G401 (cell line): ENCODE data around the gene KIF1A. TPM values are rescaled to one million over a fixed set of nuclear protein-coding genes. Genes with fewer than 3 reads are reported as not detected.

Experiments used
- DNase-seq: peaks from one replicate; pipeline ENCODE4 v3.0.0-alpha.2; 2015; ENCODE audit warnings: low spot score
- in situ Hi-C: cut with HindIII; loops from 2 replicates; pipeline ENCODE4 v1.10.0; 2016; ENCODE audit warnings: low sequenced_read_pairs, mixed read lengths
- total RNA-seq: library from RNA; depleted of rRNA; stranded (reverse); fragments of >200 nt; shearing (Covaris generic); gene quantifications from 2 replicates; pipeline ENCODE4 v1.2.3, GENCODE V29; 2014

Gene KIF1A
- total RNA-seq, 1 experiment from 2014 or later, result 24.9 TPM

DNA sequence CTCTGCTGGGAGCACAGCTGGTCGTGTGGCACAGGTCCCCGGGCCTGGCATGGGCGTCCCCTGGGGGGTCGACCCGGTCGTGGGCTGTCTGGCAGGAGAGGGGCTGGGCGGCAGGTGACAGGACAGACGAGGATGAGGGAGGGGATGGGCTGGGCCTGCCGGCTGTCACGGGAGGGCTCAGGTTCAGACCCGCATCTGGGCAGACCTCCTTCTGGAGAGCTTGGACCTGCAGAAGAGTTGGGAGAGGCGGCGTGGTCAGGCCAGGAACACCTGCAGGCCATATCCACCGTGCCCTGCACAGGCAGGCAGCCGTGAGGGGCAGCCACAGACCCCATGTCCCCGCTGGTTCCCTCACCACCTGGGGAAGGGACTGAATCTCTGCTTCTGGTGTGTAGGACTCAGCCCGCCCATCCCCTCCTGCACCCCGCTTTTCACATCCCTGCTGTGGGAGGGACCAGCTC, 102.8 kb downstream of the KIF1A start:
- in situ Hi-C loops, result no loop called here
- DNase-seq, result no peak

DNA sequence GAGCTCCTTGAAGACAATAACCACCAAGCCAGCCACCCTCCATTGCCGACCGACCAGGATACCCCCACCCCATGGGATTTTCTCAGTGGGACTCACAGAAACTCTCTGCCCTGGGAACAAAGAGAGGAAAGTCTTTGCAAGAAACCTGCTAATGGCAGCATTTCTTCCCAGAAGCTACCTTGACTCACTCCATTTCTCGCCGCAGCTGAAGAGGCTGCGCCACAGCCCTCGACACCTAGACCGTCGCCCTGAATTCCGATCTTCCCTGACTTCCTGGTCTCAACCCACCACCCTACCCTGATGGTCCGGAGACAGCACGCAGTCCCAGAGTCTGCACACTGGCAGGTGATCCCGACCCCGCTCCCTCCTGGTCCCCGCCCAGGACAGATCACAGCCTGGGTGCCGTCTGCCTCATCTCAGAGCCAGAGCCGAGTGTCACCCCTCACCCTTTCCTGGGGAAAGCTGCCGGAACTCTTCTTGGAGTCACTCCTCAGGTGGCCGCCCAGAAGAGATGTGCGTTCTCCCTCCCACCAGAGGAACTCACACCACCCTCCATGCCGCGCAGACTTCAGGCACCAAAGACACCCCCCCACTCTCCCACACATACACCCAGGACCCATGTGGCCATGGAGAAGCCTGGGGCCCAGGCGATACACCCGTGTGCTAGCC, 103.8 kb downstream of the KIF1A start:
- no peak for DNase-seq
- in situ Hi-C loops, result no loop called here

DNA sequence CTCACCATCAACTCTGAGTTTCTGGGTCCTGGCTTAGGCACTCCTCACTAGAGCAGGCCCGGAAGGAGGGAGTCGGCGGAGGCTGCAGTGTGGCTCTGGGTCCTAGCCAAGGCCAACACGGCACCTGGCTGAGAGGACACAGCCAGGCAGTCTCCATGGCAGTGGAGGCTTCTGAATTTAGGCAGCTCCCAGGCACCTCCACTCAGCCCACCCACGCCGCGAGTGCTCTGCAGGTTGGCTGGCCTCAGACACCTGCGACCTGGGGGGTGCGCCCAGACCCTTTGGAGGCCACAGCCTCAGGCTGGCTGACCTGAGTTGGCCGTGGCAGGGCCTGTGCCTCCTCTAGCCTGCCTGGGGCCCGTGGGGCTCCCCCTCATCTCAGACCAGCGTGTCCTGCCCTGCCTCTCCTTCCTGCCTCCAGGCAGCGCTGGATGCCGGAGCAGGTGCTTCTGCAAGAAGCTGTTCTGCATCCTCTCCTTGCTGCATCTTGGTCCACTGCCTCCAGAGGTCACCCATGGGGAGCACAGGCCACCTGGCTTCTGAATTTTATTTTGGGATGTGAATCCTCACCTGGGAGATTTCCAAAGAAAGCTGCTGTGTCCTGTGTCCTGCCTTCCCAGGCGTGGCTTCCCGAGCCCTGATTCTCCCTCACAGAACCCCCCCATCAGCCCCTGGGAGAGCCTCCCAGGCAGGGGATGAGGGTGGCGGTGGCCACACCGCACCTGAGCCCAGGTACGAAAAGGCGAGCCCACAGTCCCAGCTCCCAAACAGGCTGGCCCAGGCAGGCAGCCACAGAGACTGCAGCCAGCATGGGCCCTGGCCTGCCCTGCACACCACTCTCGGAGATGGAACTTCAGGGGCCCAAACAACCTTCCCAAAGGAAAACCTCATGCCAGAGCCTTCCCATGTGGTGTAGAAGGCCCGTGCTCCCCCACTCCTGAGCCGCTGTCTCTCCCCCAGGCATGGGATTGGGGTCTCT, 105.0 kb downstream of the KIF1A start:
- in situ Hi-C loops, result no loop called here
- DNase-seq, result peak; percentile 63

DNA sequence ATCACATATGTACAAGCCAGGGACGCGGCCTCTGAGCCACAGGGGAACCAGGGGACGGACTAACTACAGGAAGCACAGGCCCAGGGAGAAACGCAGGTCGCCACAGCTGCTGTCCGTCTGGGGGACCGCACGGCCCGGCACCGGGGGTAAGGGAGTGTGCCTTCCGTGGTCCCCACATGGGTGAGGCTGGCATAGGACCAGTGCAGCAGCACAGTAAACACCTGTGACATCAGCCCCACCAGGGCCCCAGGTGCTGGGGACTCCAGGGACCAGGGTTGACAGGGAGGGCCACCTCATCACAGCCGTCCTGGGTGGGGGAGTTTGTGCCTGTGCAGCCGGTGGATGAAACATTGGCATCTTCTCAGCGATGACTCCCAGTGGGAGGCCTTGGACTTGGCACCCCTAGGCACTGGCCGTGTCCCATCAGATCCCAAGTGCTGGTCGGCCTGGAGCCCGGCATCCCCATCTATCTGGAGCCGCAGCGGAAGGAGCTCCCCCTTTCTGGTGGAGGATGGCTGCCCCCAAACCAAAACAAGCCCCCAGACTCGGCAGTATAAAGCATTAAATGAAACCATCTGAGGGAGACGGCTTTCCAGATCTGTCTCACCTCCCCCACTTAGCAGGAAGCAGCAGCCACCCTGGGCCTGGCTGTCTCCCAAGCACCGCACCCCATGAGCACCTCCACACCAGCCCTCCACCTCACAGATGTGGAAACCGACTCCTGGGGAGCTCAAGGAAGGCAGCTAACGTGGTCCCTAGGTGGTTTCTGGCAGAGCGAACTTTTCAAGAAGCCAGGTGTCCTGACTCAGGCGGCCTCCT, 105.9 kb downstream of the KIF1A start:
- DNase-seq, result peak; percentile 63
- in situ Hi-C loops, result no loop called here

DNA sequence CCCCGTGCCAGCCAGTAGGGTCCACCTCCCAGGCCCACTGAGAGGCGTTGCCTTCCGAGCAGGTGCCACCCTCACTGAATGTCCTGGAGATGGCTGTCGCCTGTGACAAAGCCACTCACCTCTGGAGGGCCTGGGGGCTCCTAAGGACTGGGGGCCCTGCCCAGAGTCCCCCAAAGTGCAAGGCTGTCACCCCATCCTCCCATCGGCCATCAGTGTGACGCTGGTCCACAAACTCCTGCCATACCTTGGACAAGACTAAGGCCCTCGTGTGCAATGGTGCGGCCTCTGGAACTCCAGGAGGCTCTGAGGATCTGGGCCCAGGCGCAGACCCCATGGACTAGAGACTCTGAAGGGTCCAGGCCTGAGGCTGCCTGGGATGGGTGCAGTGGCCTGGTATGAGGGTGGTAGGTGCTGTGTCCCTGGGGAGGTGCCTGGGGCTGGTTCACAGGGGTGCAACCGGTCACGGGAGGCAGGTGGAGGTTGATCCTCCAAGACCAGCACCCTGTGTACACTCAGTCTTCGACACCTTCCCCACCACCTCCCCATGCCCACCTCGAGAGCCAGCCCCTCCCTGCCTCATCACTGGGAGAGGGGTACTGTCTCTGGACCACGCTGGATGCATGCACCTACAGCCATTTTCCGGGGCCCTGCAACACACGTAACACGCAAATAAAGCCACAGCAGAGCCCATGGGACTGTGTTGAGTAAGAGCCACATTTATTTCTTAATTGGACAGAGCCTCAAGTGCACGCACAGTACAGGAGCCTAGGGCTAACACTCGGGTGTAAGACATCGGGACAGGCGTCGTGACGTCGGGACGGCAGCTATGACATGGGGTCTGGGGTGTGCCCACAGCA, 106.7 kb downstream of the KIF1A start:
- in situ Hi-C loops, result no loop called here
- DNase-seq, result no peak

DNA sequence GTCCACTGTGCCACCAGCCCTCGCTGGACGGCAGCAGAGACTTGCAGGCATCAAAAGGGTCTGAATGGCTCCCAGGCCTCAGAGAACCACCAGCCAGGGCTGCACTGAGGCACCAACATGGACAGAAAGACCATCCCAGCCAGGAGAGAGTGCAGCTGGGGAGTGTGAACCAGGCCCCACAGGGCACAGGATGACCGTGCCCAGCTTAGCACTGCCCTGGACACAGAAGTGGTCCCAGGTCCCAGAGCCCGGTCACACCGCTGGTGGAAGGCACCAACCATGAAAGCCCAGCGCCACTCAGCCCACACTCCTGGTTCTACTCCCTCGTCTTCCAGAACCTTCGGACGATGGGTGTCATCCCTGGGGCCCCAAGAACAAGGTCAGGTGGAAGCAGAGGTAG, 107.9 kb downstream of the KIF1A start:
- in situ Hi-C loops, result no loop called here
- DNase-seq, result no peak

DNA sequence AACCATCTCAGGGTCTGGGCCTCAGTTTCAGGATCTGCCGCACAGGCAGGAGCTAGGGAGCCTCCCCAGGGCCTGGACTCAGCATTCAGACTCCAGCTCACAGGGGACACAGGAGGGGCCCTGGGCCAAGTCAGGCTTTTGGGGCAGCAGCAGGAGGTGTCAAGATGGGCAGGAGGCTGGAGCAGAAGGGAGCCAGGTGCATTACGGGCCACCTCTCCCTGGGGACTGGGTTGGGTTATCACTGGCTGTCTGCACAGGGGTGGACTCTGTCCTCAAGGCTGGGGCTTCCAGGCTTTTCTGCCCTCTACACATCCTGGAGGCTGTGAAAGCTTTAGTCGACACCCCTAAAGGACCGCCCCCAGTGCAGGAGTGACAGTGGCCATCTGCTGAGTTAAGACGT, 108.3 kb downstream of the KIF1A start:
- DNase-seq, result no peak
- in situ Hi-C loops, result no loop called here

DNA sequence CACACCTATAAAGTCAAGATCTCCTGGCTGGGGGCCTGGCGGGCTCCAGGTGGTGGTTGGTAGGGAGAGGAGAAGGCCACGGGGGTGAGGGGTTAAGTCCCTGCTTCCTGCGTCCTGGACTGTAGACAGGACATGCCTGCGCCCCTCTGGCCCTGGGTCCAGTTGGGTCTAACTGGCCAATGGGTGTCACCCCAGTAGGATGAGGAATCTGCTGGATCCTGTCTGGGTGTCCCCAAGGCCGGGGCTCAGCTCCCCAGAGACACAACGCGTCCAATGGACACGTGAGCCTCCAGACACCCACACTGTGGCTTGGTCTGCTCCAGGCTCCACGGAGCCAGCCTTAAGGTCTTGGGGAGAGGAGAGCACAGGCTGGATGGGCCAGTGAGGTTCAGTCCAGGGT, 108.7 kb downstream of the KIF1A start:
- in situ Hi-C loops, result no loop called here
- no peak for DNase-seq

DNA sequence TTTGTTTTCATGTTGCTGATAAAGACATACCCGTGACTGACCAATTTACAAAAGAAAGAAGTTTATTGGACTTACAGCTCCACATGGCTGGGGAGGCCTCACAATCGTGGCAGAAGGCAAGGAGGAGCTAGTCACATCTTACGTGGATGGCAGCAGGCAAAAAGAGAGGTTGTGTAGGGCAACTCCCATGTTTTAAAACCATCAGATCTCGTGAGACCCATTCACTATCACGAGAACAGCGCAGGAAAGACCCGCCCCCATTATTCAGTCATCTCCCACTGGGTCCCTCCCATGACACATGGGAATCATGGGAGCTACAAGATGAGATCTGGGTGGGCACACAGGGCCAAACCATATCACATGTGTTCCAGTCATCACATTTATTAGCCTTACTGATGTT, 111.6 kb downstream of the KIF1A start:
- in situ Hi-C loops, result no loop called here
- no peak for DNase-seq

DNA sequence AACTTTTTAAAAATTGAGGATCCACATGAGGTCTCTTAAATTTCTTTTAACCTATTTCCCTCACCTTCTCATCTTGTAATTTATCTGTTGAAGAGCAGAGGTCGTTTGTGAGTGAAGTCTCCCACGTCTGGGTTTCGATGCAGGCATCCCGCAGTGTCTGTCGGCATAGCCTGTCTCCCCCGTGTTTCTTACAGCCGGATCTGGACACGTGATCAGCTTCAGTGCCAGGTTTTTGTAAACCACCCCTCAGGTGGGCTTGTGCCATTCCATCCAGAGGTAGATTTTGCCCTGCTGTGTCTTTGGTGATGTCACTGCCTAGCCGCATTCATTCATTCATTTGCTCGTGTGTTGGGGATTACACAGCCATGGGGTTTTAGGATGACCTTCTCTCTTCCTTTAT, 112.2 kb downstream of the KIF1A start:
- in situ Hi-C loops, result no loop called here
- DNase-seq, result no peak

DNA sequence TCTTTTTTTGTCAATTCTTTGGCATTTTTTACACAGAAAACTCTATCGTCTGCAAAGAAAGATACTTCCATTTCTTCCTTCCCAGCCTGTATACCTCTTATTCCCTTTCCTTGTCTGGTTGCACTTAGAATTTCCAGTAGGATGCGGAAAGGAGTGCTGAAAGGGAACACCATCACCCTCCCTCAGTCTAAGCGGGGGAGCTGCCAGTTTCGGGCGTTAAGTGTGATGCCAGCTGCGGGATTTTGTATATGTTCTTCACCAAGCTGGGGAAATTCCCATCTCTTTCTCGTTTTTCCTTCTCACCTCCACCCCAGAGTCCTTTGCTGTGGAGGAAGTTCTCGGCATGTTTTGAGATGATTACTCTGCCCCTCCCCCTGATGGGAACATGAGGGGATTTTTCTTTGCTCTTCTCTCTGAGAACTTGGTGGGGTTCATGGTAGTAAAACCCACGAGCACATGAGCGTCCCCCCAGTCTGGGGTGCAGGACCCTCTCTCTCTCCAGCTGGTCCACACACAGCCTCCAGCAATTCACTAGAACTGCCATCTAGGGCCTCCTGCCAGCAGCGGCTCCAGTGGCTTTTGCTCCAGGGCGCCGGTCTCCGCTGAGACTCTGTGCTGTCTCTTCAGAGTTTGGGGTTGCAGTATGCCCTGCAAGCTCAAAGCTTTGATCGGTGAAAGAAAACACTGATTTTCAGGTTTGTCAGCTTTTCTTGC, 112.8 kb downstream of the KIF1A start:
- no peak for DNase-seq
- in situ Hi-C loops, result no loop called here

DNA sequence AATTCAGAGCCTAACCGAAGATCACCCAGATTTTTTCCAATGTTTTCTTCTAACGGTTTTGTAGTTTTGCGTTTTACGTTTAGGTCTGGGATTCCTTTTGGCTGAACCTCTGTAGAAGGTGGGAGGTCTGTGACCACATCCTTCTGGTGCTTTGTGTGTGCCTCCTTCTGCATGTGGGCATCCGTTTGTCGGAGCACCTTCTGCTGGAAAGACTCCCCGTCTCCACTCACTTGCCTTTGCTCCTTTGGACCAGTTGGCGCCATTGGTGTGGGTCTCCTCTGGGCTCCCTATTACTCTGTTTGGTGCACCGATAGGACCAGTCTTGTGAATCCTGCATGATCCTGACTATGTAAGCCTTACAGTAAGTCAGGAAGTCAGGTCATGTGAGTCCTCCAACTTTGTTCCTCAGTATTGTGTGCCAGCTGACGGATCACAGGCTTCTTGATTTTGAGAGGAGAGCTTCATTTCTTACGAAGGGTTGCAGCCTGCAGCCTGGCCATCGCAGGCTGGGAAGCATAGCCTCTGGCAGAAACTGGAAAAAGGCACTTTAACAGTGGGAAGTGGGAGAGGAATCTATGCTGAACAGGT, 114.7 kb downstream of the KIF1A start:
- in situ Hi-C loops, result no loop called here
- no peak for DNase-seq

DNA sequence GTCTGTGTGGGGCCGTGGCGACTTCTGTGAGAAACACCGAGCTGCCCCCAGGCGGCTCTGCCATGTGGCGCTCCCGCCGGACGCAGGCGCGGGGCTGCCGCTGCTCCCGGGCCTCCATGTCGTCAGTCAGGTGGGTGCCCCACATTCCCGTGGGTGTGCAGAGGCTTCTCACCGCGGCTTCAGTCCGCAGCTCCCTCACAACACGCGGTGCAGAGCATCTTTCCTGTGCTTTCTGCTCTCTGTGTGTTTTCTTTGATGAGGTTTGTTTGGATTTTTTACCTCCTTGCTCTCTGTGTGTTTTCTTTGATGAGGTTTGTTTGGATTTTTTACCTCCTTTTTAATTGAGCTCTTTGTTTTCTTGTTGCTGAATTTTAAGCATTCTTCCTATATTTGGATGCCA, 115.4 kb downstream of the KIF1A start:
- in situ Hi-C loops, result no loop called here
- DNase-seq, result no peak

DNA sequence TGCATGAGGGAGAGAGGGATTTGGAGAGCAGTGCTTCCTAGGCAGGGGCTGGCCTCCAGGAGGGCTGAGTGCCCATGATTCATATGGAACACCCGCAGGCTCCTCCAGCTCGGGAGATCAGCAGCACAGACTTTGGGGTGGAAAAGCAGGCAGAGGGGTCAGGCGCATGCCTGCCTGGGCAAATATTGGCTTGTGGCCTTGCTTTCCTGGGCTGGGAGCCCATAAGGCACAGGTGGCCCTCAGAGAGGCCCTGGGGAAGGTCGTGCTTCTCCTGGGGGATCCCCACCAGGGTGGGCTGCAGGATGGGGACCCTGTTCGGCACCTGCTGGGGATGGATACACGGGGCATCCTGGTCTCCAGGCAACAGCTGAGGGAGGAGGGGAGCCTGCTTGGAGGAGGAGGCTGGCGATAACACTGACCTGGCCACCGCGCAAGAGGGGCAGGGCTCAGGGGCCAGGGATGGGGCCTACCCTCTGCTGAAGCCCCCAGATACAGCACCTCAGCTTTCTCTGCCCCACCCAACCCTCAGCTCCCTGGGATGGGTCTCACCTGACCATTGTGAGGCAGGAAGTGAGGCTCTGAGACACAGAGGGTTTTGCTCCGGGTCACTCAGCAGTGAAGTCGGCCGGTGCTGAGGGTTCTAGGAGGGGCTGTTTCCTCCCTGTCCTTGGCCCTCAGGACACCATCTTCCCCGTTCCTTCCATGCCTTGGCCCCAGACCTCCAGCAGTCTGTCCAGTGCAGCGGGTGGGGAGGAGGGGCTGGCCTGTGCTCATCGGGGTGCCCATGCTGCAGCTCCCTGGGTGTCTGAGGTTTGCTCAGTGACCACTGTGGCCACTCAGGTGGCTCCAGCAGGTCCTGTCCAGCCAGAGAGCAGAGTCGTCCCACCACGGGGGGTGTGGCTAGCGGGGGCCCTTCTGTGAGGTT, 116.3 kb downstream of the KIF1A start:
- in situ Hi-C loops, result no loop called here
- DNase-seq, result no peak

DNA sequence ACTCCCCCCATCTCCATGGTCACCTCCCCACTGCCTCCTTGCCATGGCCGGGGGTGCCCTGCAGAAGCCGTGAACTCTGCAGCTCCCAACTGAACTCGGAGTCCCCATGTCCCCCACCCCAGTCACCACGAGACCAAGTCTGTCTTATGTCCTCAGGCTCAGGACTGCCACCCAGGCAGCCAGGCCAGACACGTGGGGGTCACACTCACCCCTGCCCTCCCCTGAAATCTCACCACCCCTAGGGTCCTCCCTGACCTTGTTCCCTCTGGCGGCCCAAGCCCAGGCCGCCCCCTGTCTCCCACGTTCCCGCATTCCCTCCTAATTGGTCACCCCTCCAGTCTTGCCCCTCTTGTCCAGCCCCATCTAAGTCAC, 117.4 kb downstream of the KIF1A start:
- in situ Hi-C loops, result no loop called here

DNA sequence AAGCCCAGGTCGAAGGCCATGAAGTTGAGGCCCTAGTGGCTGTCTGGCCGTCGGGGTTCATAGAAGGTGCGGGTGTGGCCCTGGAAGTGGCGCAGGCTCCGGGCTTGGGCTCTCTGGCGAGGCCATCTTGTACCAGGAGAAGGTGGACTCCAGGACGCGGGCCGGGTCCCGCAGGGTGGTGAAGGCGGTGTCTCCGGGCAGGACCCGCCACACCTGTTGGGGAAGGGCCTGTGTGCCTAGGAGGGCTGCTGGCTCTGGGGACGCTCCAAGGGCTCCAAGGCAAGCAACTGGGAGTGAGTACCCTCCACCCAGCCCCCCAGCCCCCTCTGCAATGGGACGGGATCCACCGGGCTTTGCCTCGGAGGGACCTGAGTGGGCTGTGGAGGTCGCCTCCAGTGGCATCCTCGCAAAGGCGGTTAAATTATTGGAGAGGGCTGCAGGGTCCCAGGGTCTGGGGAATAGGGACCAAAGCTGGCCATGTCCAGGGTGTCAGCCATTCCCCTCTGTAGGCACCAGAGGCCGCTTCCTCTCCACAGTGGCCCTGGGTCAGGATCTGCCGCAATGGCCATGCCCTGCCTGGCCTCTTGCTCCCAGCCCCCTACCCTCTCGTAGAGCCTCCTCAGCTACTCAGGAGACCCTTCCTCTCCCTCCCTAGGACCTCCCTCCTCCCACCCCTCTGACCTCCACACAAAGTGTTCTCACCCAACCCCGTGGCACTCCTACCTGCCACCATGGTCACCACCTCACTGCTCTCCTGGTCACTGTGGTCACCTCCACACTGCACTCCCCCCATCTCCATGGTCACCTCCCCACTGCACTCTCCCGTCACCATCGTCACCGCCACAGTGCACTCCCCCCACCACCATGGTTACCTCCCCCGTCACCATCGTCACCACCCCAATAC, 118.0 kb downstream of the KIF1A start:
- in situ Hi-C loops, result no loop called here
- no peak for DNase-seq

More for the DNA sequence above, 117.4 kb downstream of the KIF1A start:
- DNase-seq, result no peak
